Kidney epithelial cell (primary cell): ENCODE data around the gene CLCN1. TPM values are rescaled to one million over a fixed set of nuclear protein-coding genes. Genes with fewer than 3 reads are reported as not detected.
A peak's percentile ranks its signal among the peaks of the same experiment; 100 is the strongest.

Experiments used
- DNase-seq: peaks from one replicate; pipeline ENCODE4 v3.0.0-alpha.2; 2010; ENCODE audit warnings: low read depth
- H3K27me3 ChIP-seq: 2 replicates; pipeline ENCODE4 v1.6.0; 2011; ENCODE audit warnings: low read length; ENCODE audit not compliant: control insufficient read depth, insufficient read depth
- H3K36me3 ChIP-seq: 2 replicates; pipeline ENCODE4 v1.5.1; 2011; ENCODE audit warnings: low read length; ENCODE audit not compliant: control insufficient read depth, insufficient read depth
- H3K4me3 ChIP-seq: 2 replicates; pipeline ENCODE4 v1.5.1; 2011; ENCODE audit warnings: low read depth, mild to moderate bottlenecking, control low read depth, low read length
- total RNA-seq: library from RNA; depleted of rRNA; stranded (reverse); fragments of >200 nt; gene quantifications from 2 replicates; pipeline ENCODE4 v1.2.3, GENCODE V29; 2015
- TF ChIP-seq, protein P1 (sequence below): IDR thresholded peaks from 2 replicates; pipeline ENCODE4 v1.5.1; 2011; ENCODE audit warnings: mild to moderate bottlenecking, moderate library complexity, low read length, control low read depth, inconsistent platforms; ENCODE audit not compliant: insufficient read depth, poor library complexity, severe bottlenecking

The CLCN1 gene
- total RNA-seq = not detected in 2 replicates

- Histone ChIP-seq H3K36me3 (no peaks in the 10 kb centered on the region), H3K27me3 (no peaks in the 10 kb centered on the region), H3K4me3 (no peak within 1 kb of the TSS)
- no peak for DNase-seq
- TF ChIP-seq, protein P1, sequence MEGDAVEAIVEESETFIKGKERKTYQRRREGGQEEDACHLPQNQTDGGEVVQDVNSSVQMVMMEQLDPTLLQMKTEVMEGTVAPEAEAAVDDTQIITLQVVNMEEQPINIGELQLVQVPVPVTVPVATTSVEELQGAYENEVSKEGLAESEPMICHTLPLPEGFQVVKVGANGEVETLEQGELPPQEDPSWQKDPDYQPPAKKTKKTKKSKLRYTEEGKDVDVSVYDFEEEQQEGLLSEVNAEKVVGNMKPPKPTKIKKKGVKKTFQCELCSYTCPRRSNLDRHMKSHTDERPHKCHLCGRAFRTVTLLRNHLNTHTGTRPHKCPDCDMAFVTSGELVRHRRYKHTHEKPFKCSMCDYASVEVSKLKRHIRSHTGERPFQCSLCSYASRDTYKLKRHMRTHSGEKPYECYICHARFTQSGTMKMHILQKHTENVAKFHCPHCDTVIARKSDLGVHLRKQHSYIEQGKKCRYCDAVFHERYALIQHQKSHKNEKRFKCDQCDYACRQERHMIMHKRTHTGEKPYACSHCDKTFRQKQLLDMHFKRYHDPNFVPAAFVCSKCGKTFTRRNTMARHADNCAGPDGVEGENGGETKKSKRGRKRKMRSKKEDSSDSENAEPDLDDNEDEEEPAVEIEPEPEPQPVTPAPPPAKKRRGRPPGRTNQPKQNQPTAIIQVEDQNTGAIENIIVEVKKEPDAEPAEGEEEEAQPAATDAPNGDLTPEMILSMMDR = no peak
These were observed at the start of gene CLCN1 for GRCh38 chr7:143315776-143316175. CLCN1 (plus strand) TSS chr7:143316111; CDS start chr7:143316213, 102 bp downstream.

GRCh38 chr7:143269251-143269650 lies 46.7 kb upstream of the CLCN1 start:
- Histone ChIP-seq H3K4me3 (no peak overlapping the region), H3K36me3 (no peaks in the 10 kb centered on the region), H3K27me3 (no peaks in the 10 kb centered on the region)
- no peak for DNase-seq
- TF ChIP-seq, protein P1 = no peak

DNA sequence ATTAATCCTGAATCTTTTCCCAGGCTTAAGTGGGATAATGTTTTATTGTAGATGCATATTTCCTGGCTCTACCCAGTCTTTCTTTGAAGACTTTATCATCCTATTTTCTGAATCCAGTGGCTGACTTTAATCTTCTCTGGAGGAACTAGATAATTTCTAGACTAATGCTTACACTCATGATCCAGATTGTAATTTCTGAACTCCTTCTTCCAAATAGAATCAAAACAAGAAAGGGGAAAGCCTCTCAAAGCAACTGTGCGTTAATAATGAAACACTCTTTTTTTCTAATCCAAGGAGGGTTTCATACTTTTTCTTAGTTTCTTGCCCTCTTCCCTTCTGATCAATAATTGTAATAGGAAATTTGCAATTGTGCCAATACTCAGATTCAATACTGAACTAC lies 44.7 kb upstream of the CLCN1 start:
- Histone ChIP-seq H3K36me3 (no peaks in the 10 kb centered on the region), H3K27me3 (no peaks in the 10 kb centered on the region), H3K4me3 (no peak overlapping the region)
- TF ChIP-seq, protein P1 = no peak
- DNase-seq = no peak

- TF ChIP-seq, protein P1 = no peak
- Histone ChIP-seq H3K36me3 (no peaks in the 10 kb centered on the region), H3K4me3 (no peak overlapping the region), H3K27me3 (no peaks in the 10 kb centered on the region)
- DNase-seq = no peak
These were observed 43.0 kb upstream of the CLCN1 start for GRCh38 chr7:143272871-143273270.

GRCh38 chr7:143279186-143280098 lies 36.5 kb upstream of the CLCN1 start:
- peak; percentile 67 for DNase-seq
- TF ChIP-seq, protein P1 = no peak
- Histone ChIP-seq H3K36me3 (no peaks in the 10 kb centered on the region), H3K4me3 (no peak overlapping the region), H3K27me3 (no peaks in the 10 kb centered on the region)
